ENCODE data around the gene SSRP1. TPM values are rescaled to one million over a fixed set of nuclear protein-coding genes. Genes with fewer than 3 reads are reported as not detected.

SSRP1 gene
- total and polyA plus RNA-seq, 2 of the 4 experiments (the other 2 are of a cell fraction), result 106 to 146 TPM

GRCh38 chr11:57345555-57346211 is 10.0 kb upstream of the SSRP1 start:
- dilution Hi-C loops (cut with HindIII; ENCODE audit: low sequenced_read_pairs, unreplicated experiment), result no loop called here
- H2AK9ac ChIP-seq (replicated peaks; ENCODE audit: low read depth, low read length, poor library complexity), result peak overlapping the region; percentile 84
- no TSS peak for BruUV-seq (replicated peaks)
- H3K18ac ChIP-seq (ENCODE audit: low read depth, low read length), result no peak overlapping the region
- H4K20me1 ChIP-seq (ENCODE audit: insufficient read depth, low read length), result no peaks in the 10 kb centered on the region
- H4K91ac ChIP-seq (ENCODE audit: insufficient read depth, low read depth, low read length), result no peak overlapping the region
- H2AFZ ChIP-seq (replicated peaks; ENCODE audit: low read length, poor library complexity), result peak overlapping the region; percentile 96
- ATAC-seq (ENCODE audit: low read depth) (peak; percentile 81), DNase-seq (peak; percentile 64)
- H2BK120ac ChIP-seq (ENCODE audit: low read depth, low read length), result 0 out of 2 replicates have a peak overlapping the region, but pooled peaks have one; percentile 38
- no peak overlapping the region for H2BK15ac ChIP-seq (ENCODE audit: low read depth, low read length)
- ChIA-PET POLR2A (ENCODE audit: unreplicated experiment) (no interaction called here), CTCF (interaction anchor here (0.6 to 1.2 kb wide), 7 partner anchors 9 to 295 kb away, joined by 3 to 10 read pairs (median 3); partner anchors contain the start of gene SSRP1)
- H2AK5ac ChIP-seq (ENCODE audit: low read depth, low read length), result no peak overlapping the region; the same call in 1 of the 2 replicates
- H2BK5ac ChIP-seq (ENCODE audit: low read depth, low read length, poor library complexity, severe bottlenecking), result no peak overlapping the region
- H3K79me1 ChIP-seq (ENCODE audit: low read depth in 1 of 2, low read length in 2 of 2), result no peaks in the 10 kb centered on the region
- no peak overlapping the region for H3K23ac ChIP-seq (ENCODE audit: low read depth, low read length)
- no peak overlapping the region for H2BK20ac ChIP-seq (ENCODE audit: low read depth, low read length)
- 16% methylated on average over 10 of the region's 11 CpGs; no CpG with 5 or more reads in 1 of the 2 experiments for WGBS, 2 experiments (ENCODE audit: extremely low coverage in 2 of 2, insufficient read length in 1 of 2)
- H3K4ac ChIP-seq (ENCODE audit: low read depth, low read length), result peak overlapping the region; percentile 58
- 0 out of 2 replicates have a peak overlapping the region, but pooled peaks have one; percentile 65 for H4K5ac ChIP-seq (ENCODE audit: low read depth, low read length)
- intact Hi-C loops (cut with micrococcal nuclease), result loop anchor here (1.0 to 10.0 kb wide), 5 partner anchors 111 to 1179 kb away; no protein-coding TSS in a partner anchor
- H3K4me2 ChIP-seq (ENCODE audit: low read depth, low read length), result no peak overlapping the region
- in situ Hi-C loops (cut with MboI; ENCODE audit: low sequenced_read_pairs), result no loop called here
- peak overlapping the region; percentile 20 to 83; a peak in 2 of 4 replicates for H4K8ac ChIP-seq (ENCODE audit: low read depth in 2 of 2, low read length in 2 of 2)
- no peak overlapping the region for H3K27ac ChIP-seq (ENCODE audit: insufficient read depth, low read length)
- peak overlapping the region; percentile 32; the same call in 1 of the 2 replicates for H3K9ac ChIP-seq (ENCODE audit: low read depth, low read length)
- peaks cover 2% of the 10 kb centered on the region; the same call in 1 of the 2 replicates for H3K4me1 ChIP-seq (ENCODE audit: control insufficient read depth, insufficient read depth, low read length)
- no peak overlapping the region for H3K14ac ChIP-seq (replicated peaks; ENCODE audit: low read depth, low read length)
- no peaks in the 10 kb centered on the region for H3K9me1 ChIP-seq (ENCODE audit: insufficient read depth, low read length)
- H3K27me3 ChIP-seq (ENCODE audit: control insufficient read depth, insufficient read depth, low read length), result peaks cover 9% of the 10 kb centered on the region; the same call in 1 of the 2 replicates
- no peak overlapping the region for H3K4me3 ChIP-seq (ENCODE audit: insufficient read depth, low read depth, low read length)
- 0 out of 2 replicates have a peak overlapping the region, but pooled peaks have one; percentile 35 for H3K56ac ChIP-seq (ENCODE audit: extremely low read depth, insufficient read depth, low read length)
- H3K9me3 ChIP-seq (ENCODE audit: control insufficient read depth, insufficient read depth, low read length), result no peaks in the 10 kb centered on the region
- no peaks in the 10 kb centered on the region for H3K36me3 ChIP-seq (ENCODE audit: control insufficient read depth, insufficient read depth, low read length)
- TF ChIP-seq MAZ (IDR thresholded peaks at IDR 0.05; ENCODE audit: borderline replicate concordance, low read depth, low read length), result peak; percentile 63
- no peak for TF ChIP-seq NFE2L2 (IDR thresholded peaks at IDR 0.05; ENCODE audit: low read depth, low read length)
- TF ChIP-seq MAFK (IDR thresholded peaks at IDR 0.05; ENCODE audit: low read depth, low read length), result no peak
- TF ChIP-seq ELK1 (IDR thresholded peaks at IDR 0.05; ENCODE audit: borderline replicate concordance, low read depth, low read length), result no peak
- no peak for TF ChIP-seq CEBPB (IDR thresholded peaks at IDR 0.05; ENCODE audit: low read depth, low read length)
- no peak for TF ChIP-seq POLR2A (IDR thresholded peaks at IDR 0.05; ENCODE audit: low read depth, low read length)
- peak; percentile 60; the same call in 1 of the 2 replicates for TF ChIP-seq MXI1 (IDR thresholded peaks at IDR 0.05; ENCODE audit: borderline replicate concordance, low read depth, low read length)
- no peak for TF ChIP-seq RFX5 (IDR thresholded peaks at IDR 0.05; ENCODE audit: low read depth, low read length)
- peak; percentile 55 for TF ChIP-seq SMC3 (IDR thresholded peaks at IDR 0.05; ENCODE audit: low read depth, low read length)
- TF ChIP-seq RCOR1 (IDR thresholded peaks at IDR 0.05; ENCODE audit: insufficient replicate concordance, low read length), result no peak
- TF ChIP-seq BHLHE40 (IDR thresholded peaks at IDR 0.05; ENCODE audit: low read depth, low read length), result no peak
- peak; percentile 66 for TF ChIP-seq CTCF (conservative IDR thresholded peaks at IDR 0.05; ENCODE audit: low read depth, low read length)
- peak; percentile 48; the same call in 1 of the 2 replicates for TF ChIP-seq USF2 (IDR thresholded peaks at IDR 0.05; ENCODE audit: low read depth, low read length)
- no peak for TF ChIP-seq CHD1 (IDR thresholded peaks at IDR 0.05; ENCODE audit: low read depth, low read length)
